Skeletal muscle satellite cell (primary cell): ENCODE results near the gene UROS.

Experiments
- H3K27me3 ChIP-seq: 2 replicates; pipeline ENCODE4 v1.7.0; 2013; ENCODE audit warnings: low read length; ENCODE audit not compliant: control insufficient read depth, insufficient read depth
- H3K36me3 ChIP-seq: 2 replicates; pipeline ENCODE4 v1.7.0; 2013; ENCODE audit warnings: mild to moderate bottlenecking, control low read depth, low read length; ENCODE audit not compliant: insufficient read depth
- H3K4me1 ChIP-seq: 2 replicates; pipeline ENCODE4 v1.7.0; 2013; ENCODE audit warnings: low read length; ENCODE audit not compliant: control insufficient read depth, insufficient read depth
- H3K4me2 ChIP-seq: 2 replicates; pipeline ENCODE4 v1.7.0; 2013; ENCODE audit warnings: mild to moderate bottlenecking, low read length
- H3K4me3 ChIP-seq: 2 replicates; pipeline ENCODE4 v1.7.0; 2013; ENCODE audit warnings: low read length
- H3K9ac ChIP-seq: 2 replicates; pipeline ENCODE4 v1.7.0; 2013; ENCODE audit warnings: mild to moderate bottlenecking, low read depth, low read length, moderate library complexity
- H3K9me3 ChIP-seq: replicated peaks from 2 replicates; pipeline ENCODE4 v1.7.0; 2013; ENCODE audit warnings: mild to moderate bottlenecking, control low read depth, low read length

Gene UROS

GRCh38 chr10:125782616-125783015 is 40.4 kb downstream of the UROS start:
- H3K4me2 ChIP-seq, result no peak overlapping the region
- H3K9me3 ChIP-seq, result no peaks in the 10 kb centered on the region
- H3K36me3 ChIP-seq, result no peaks in the 10 kb centered on the region
- H3K27me3 ChIP-seq, result no peaks in the 10 kb centered on the region
- H3K4me1 ChIP-seq, result no peaks in the 10 kb centered on the region
- H3K9ac ChIP-seq, result no peak overlapping the region
- no peak overlapping the region for H3K4me3 ChIP-seq

- Histone ChIP-seq H3K4me1 (no peaks in the 10 kb centered on the region), H3K27me3 (no peaks in the 10 kb centered on the region), H3K9ac (no peak overlapping the region), H3K4me3 (no peak overlapping the region), H3K9me3 (no peaks in the 10 kb centered on the region), H3K4me2 (no peak overlapping the region), H3K36me3 (no peaks in the 10 kb centered on the region)
These were observed 41.0 kb downstream of the UROS start for GRCh38 chr10:125782054-125782453.

- Histone ChIP-seq H3K4me2 (no peak overlapping the region), H3K27me3 (no peaks in the 10 kb centered on the region), H3K4me1 (no peaks in the 10 kb centered on the region), H3K4me3 (no peak overlapping the region), H3K9ac (no peak overlapping the region), H3K9me3 (no peaks in the 10 kb centered on the region), H3K36me3 (no peaks in the 10 kb centered on the region)
These were observed 41.7 kb downstream of the UROS start for GRCh38 chr10:125781374-125781773.

GRCh38 chr10:125779403-125780327 is 43.4 kb downstream of the UROS start:
- H3K27me3 ChIP-seq, result no peaks in the 10 kb centered on the region

GRCh38 chr10:125778556-125778955 is 44.5 kb downstream of the UROS start:
- Histone ChIP-seq H3K9ac (no peak overlapping the region), H3K36me3 (no peaks in the 10 kb centered on the region), H3K4me1 (no peaks in the 10 kb centered on the region), H3K4me3 (no peak overlapping the region), H3K9me3 (no peaks in the 10 kb centered on the region), H3K4me2 (no peak overlapping the region), H3K27me3 (no peaks in the 10 kb centered on the region)

More at GRCh38 chr10:125779403-125780327, 43.4 kb downstream of the UROS start:
- no peak overlapping the region for H3K4me2 ChIP-seq
- H3K9me3 ChIP-seq, result no peaks in the 10 kb centered on the region
- no peaks in the 10 kb centered on the region for H3K4me1 ChIP-seq
- no peak overlapping the region for H3K4me3 ChIP-seq
- H3K9ac ChIP-seq, result no peak overlapping the region
- H3K36me3 ChIP-seq, result no peaks in the 10 kb centered on the region

- Histone ChIP-seq H3K27me3 (no peaks in the 10 kb centered on the region), H3K4me2 (no peak overlapping the region), H3K9me3 (no peaks in the 10 kb centered on the region)
These were observed 45.3 kb downstream of the UROS start for GRCh38 chr10:125777806-125778205.

GRCh38 chr10:125775491-125776106 is 47.5 kb downstream of the UROS start, which contains the start of gene MMP21:
MMP21 (minus strand) TSS chr10:125775821; CDS start chr10:125775821, 0 bp downstream.
- Histone ChIP-seq H3K4me1 (no peaks in the 10 kb centered on the region), H3K27me3 (no peaks in the 10 kb centered on the region), H3K4me2 (no peak within 1 kb of the TSS), H3K4me3 (no peak within 1 kb of the TSS), H3K9ac (no peak within 1 kb of the TSS), H3K36me3 (no peaks in the 10 kb centered on the region), H3K9me3 (no peaks in the 10 kb centered on the region)

More at GRCh38 chr10:125777806-125778205, 45.3 kb downstream of the UROS start:
- Histone ChIP-seq H3K36me3 (no peaks in the 10 kb centered on the region), H3K4me3 (no peak overlapping the region), H3K9ac (no peak overlapping the region), H3K4me1 (no peaks in the 10 kb centered on the region)

- no peak overlapping the region for H3K4me3 ChIP-seq
- H3K27me3 ChIP-seq, result no peaks in the 10 kb centered on the region
- H3K36me3 ChIP-seq, result no peaks in the 10 kb centered on the region
- H3K9ac ChIP-seq, result no peak overlapping the region
- no peaks in the 10 kb centered on the region for H3K4me1 ChIP-seq
- no peak overlapping the region for H3K4me2 ChIP-seq
- no peaks in the 10 kb centered on the region for H3K9me3 ChIP-seq
These were observed 48.4 kb downstream of the UROS start for GRCh38 chr10:125774581-125775191.

- Histone ChIP-seq H3K36me3 (no peaks in the 10 kb centered on the region), H3K9me3 (no peaks in the 10 kb centered on the region), H3K9ac (no peak overlapping the region), H3K4me3 (no peak overlapping the region), H3K27me3 (no peaks in the 10 kb centered on the region), H3K4me2 (no peak overlapping the region), H3K4me1 (no peaks in the 10 kb centered on the region)
These were observed 49.1 kb downstream of the UROS start for GRCh38 chr10:125773687-125774543.

- H3K36me3 ChIP-seq, result no peaks in the 10 kb centered on the region
- no peak overlapping the region for H3K4me2 ChIP-seq
- no peak overlapping the region for H3K4me3 ChIP-seq
- no peak overlapping the region for H3K9ac ChIP-seq
- no peaks in the 10 kb centered on the region for H3K4me1 ChIP-seq
- no peaks in the 10 kb centered on the region for H3K9me3 ChIP-seq
- H3K27me3 ChIP-seq, result no peaks in the 10 kb centered on the region
These were observed 50.2 kb downstream of the UROS start for GRCh38 chr10:125772864-125773180.
